Motor neuron (in vitro differentiated cells): ENCODE measurements around the gene OTOP1. TPM values are rescaled to one million over a fixed set of nuclear protein-coding genes. Genes with fewer than 3 reads are reported as not detected.
"Not testable (repeated sequence)": the region's sequence is repeated elsewhere in the genome, so short reads cannot be mapped to it uniquely, and the experiment has no call there.

Source experiments
- ATAC-seq, 8 experiments: fragments of 200-7000 bp; cut with Tn5 transposase; replicated peaks in 6 of 8; 2 replicates each; pipeline ENCODE4 v1.8.0; 2021; ENCODE audit warnings: mild to moderate bottlenecking in 8 of 8, moderate library complexity in 8 of 8
- H3K27ac ChIP-seq, 2 donors: fragments of 250-450 bp; sonication (Bioruptor Pico); 2 replicates each; pipeline ENCODE4 v1.9.0; 2021; ENCODE audit warnings: antibody characterized with exemption in 2 of 2, mild to moderate bottlenecking in 2 of 2, moderate library complexity in 1 of 2
- H3K4me1 ChIP-seq, 2 donors: fragments of 250-450 bp; sonication (Bioruptor Pico); replicated peaks in 1 of 2; 2 replicates each; pipeline ENCODE4 v1.6.1; 2021; ENCODE audit warnings: antibody characterized with exemption in 2 of 2, mild to moderate bottlenecking in 2 of 2, moderate library complexity in 1 of 2
- H3K4me3 ChIP-seq, 5 donors: fragments of 250-450 bp; sonication (Bioruptor Pico); 2 replicates each; pipeline ENCODE4 v1.9.0; 2021; ENCODE audit warnings: antibody characterized with exemption in 5 of 5, mild to moderate bottlenecking in 5 of 5, moderate library complexity in 4 of 5
- WGBS, 10 experiments: fragments of 450-650 bp; shearing (Covaris generic); methylation state at CpG; one replicate each; pipeline ENCODE4 v1.0.0; 2022; 5-methylcytosine and 5-hydroxymethylcytosine counted together
- in situ Hi-C, 9 experiments: fragments of 400-800 bp; cut with MboI; loops; one replicate each; pipeline ENCODE4 v1.15.0; 2021; ENCODE audit warnings: low sequenced_read_pairs in 9 of 9, low pct_unique_long_range_greater_than_20kb in 2 of 9; ENCODE audit not compliant: unreplicated experiment in 9 of 9
- total RNA-seq, 8 experiments: library from RNA; unstranded; fragments of 300-600 nt; gene quantifications; 2 replicates each; pipeline versions ENCODE4 v1.2.3 to v1.2.4, GENCODE V29; 2022

OTOP1 gene
- total RNA-seq, 8 experiments from 2014 or later: 0.24 TPM; not detected in 7

- in situ Hi-C loops: no loop called here
- WGBS, 10 experiments: 0 to 60% (median 22%) methylated on average over 1 to 20 of the region's 41 CpGs; no CpG with 5 or more reads in 2 of the 10 experiments
- Histone ChIP-seq H3K4me3 (no peak overlapping the region), H3K4me1 (no peaks in the 10 kb centered on the region), H3K27ac (no peak overlapping the region)
- ATAC-seq: no peak
Observed at GRCh38 chr4:4225915-4226605, 669 bp downstream of the OTOP1 start.

GRCh38 chr4:4217113-4217512, 9.6 kb downstream of the OTOP1 start:
- Histone ChIP-seq H3K4me3 (no peak overlapping the region), H3K4me1 (no peaks in the 10 kb centered on the region), H3K27ac (no peak overlapping the region)
- 67 to 96% (median 81%) methylated on average over 4 to 5 of the region's 5 CpGs; no CpG with 5 or more reads in 2 of the 10 experiments for WGBS, 10 experiments
- in situ Hi-C loops: no loop called here
- no peak for ATAC-seq

GRCh38 chr4:4216648-4217047, 10.1 kb downstream of the OTOP1 start:
- Histone ChIP-seq H3K4me3 (no peak overlapping the region), H3K4me1 (no peaks in the 10 kb centered on the region), H3K27ac (no peak overlapping the region)
- 10 to 55% (median 42%) methylated on average over 1 to 7 of the region's 7 CpGs; no CpG with 5 or more reads in 2 of the 10 experiments for WGBS, 10 experiments
- in situ Hi-C loops: no loop called here
- no peak for ATAC-seq

- in situ Hi-C loops, ATAC-seq, H3K4me3 ChIP-seq, H3K27ac ChIP-seq, H3K4me1 ChIP-seq: not testable (repeated sequence)
- WGBS, 10 experiments: 0 to 93% (median 43%) methylated on average over 1 to 4 of the region's 4 CpGs; no CpG with 5 or more reads in 2 of the 10 experiments
Observed at GRCh38 chr4:4213674-4214073, 13.1 kb downstream of the OTOP1 start.

- Histone ChIP-seq H3K4me1 (no peaks in the 10 kb centered on the region), H3K27ac (no peak overlapping the region), H3K4me3 (no peak overlapping the region)
- in situ Hi-C loops: no loop called here
- ATAC-seq: no peak
Observed at GRCh38 chr4:4206204-4206603, 20.5 kb downstream of the OTOP1 start.

GRCh38 chr4:4204401-4204745, 22.4 kb downstream of the OTOP1 start:
- Histone ChIP-seq H3K4me3 (no peak overlapping the region), H3K4me1 (no peaks in the 10 kb centered on the region), H3K27ac (no peak overlapping the region)
- in situ Hi-C loops: no loop called here
- no peak for ATAC-seq
- 17 to 83% (median 52%) methylated on average over 1 to 3 of the region's 3 CpGs; no CpG with 5 or more reads in 3 of the 10 experiments for WGBS, 10 experiments

GRCh38 chr4:4203688-4204400, 22.9 kb downstream of the OTOP1 start:
- WGBS, 10 experiments: 28 to 100% (median 68%) methylated on average over 1 to 6 of the region's 10 CpGs; no CpG with 5 or more reads in 2 of the 10 experiments
- no peak for ATAC-seq
- no peaks in the 10 kb centered on the region for H3K4me1 ChIP-seq
- no peak overlapping the region for H3K4me3 ChIP-seq
- H3K27ac ChIP-seq: no peak overlapping the region
- in situ Hi-C loops: no loop called here

GRCh38 chr4:4202510-4202909, 24.2 kb downstream of the OTOP1 start:
- in situ Hi-C loops: no loop called here
- H3K4me1 ChIP-seq: no peaks in the 10 kb centered on the region
- no peak overlapping the region for H3K4me3 ChIP-seq
- no peak overlapping the region for H3K27ac ChIP-seq
- 83% methylated on average over 1 of the region's 4 CpGs; no CpG with 5 or more reads in 9 of the 10 experiments for WGBS, 10 experiments
- ATAC-seq: no peak

- 0 to 61% (median 51%) methylated on average over 1 to 3 of the region's 4 CpGs; no CpG with 5 or more reads in 5 of the 10 experiments for WGBS, 10 experiments
- H3K4me3 ChIP-seq: no peak overlapping the region
- in situ Hi-C loops: no loop called here
Observed at GRCh38 chr4:4200624-4201023, 26.1 kb downstream of the OTOP1 start.

GRCh38 chr4:4195354-4195753, 31.4 kb downstream of the OTOP1 start:
- no peaks in the 10 kb centered on the region for H3K4me1 ChIP-seq
- in situ Hi-C loops: no loop called here
- no peak for ATAC-seq
- H3K27ac ChIP-seq: no peak overlapping the region
- 0 to 100% (median 54%) methylated on average over 1 to 3 of the region's 3 CpGs; no CpG with 5 or more reads in 4 of the 10 experiments for WGBS, 10 experiments
- H3K4me3 ChIP-seq: no peak overlapping the region

More at GRCh38 chr4:4200624-4201023, 26.1 kb downstream of the OTOP1 start:
- no peak for ATAC-seq
- no peaks in the 10 kb centered on the region for H3K4me1 ChIP-seq
- no peak overlapping the region for H3K27ac ChIP-seq

- 82 to 100% (median 100%) methylated on average over 2 of the region's 3 CpGs; no CpG with 5 or more reads in 5 of the 10 experiments for WGBS, 10 experiments
- in situ Hi-C loops: not testable (repeated sequence)
Observed at GRCh38 chr4:4188557-4188956, 38.2 kb downstream of the OTOP1 start.

GRCh38 chr4:4185528-4185927, 41.2 kb downstream of the OTOP1 start:
- Histone ChIP-seq H3K4me1 (no peaks in the 10 kb centered on the region), H3K4me3 (no peak overlapping the region), H3K27ac (no peak overlapping the region)
- 60 to 72% (median 66%) methylated on average over 1 to 3 of the region's 3 CpGs; no CpG with 5 or more reads in 6 of the 10 experiments for WGBS, 10 experiments
- no peak for ATAC-seq
- in situ Hi-C loops: no loop called here

More at GRCh38 chr4:4188557-4188956, 38.2 kb downstream of the OTOP1 start:
- H3K27ac ChIP-seq, H3K4me3 ChIP-seq, ATAC-seq, H3K4me1 ChIP-seq: not testable (repeated sequence)

GRCh38 chr4:4182835-4183568, 43.7 kb downstream of the OTOP1 start:
- in situ Hi-C loops: no loop called here

More at GRCh38 chr4:4182835-4183568, 43.7 kb downstream of the OTOP1 start:
- no peaks in the 10 kb centered on the region for H3K4me1 ChIP-seq
- H3K4me3 ChIP-seq: no peak overlapping the region
- no peak for ATAC-seq
- no peak overlapping the region for H3K27ac ChIP-seq
- 23 to 76% (median 50%) methylated on average over 2 to 11 of the region's 19 CpGs; no CpG with 5 or more reads in 1 of the 10 experiments for WGBS, 10 experiments
